Nephron progenitor cell (in vitro differentiated cells): Measurements from ENCODE around the gene CAPZB.

Source experiments
- DNase-seq: peaks from one replicate; pipeline ENCODE4 v3.0.0; 2021
- H3K27ac Mint-ChIP-seq: 2 replicates; pipeline ENCODE4 v1.8.0; 2021; ENCODE audit warnings: mild to moderate bottlenecking, moderate library complexity, mixed read lengths
- H3K27me3 Mint-ChIP-seq: 2 replicates; pipeline ENCODE4 v1.8.0; 2021; ENCODE audit warnings: mild to moderate bottlenecking, low read depth, mixed read lengths; ENCODE audit not compliant: poor library complexity
- H3K36me3 Mint-ChIP-seq: 2 replicates; pipeline ENCODE4 v1.8.0; 2021; ENCODE audit warnings: low read depth, mixed read lengths
- H3K4me1 Mint-ChIP-seq: 2 replicates; pipeline ENCODE4 v1.8.0; 2021; ENCODE audit warnings: mixed read lengths
- H3K4me3 Mint-ChIP-seq: 2 replicates; pipeline ENCODE4 v1.8.0; 2021; ENCODE audit warnings: mild to moderate bottlenecking, moderate library complexity, mixed read lengths
- H3K9me3 Mint-ChIP-seq: 2 replicates; pipeline ENCODE4 v1.8.0; 2021; ENCODE audit warnings: mild to moderate bottlenecking, moderate library complexity, mixed read lengths
- CTCF ChIP-seq: fragments of 200-600 bp; sonication (generic); IDR thresholded peaks from 2 replicates; pipeline ENCODE4 v1.5.0; 2021; ENCODE audit warnings: antibody characterized with exemption

The CAPZB gene

GRCh38 chr1:19363536-19364152 lies 121.7 kb downstream of the CAPZB start:
- no peak for DNase-seq
- H3K27me3 Mint-ChIP-seq, result no peaks in the 10 kb centered on the region
- peaks cover 5% of the 10 kb centered on the region for H3K36me3 Mint-ChIP-seq
- peak overlapping the region; percentile 85 for H3K27ac Mint-ChIP-seq
- no peak overlapping the region for H3K4me3 Mint-ChIP-seq
- peaks cover 37% of the 10 kb centered on the region for H3K4me1 Mint-ChIP-seq
- no peaks in the 10 kb centered on the region for H3K9me3 Mint-ChIP-seq
- TF ChIP-seq CTCF, result no peak

GRCh38 chr1:19361611-19362147 lies 123.7 kb downstream of the CAPZB start:
- Mint-ChIP-seq H3K27me3 (no peaks in the 10 kb centered on the region), H3K27ac (peak overlapping the region; percentile 70), H3K36me3 (peaks cover 14% of the 10 kb centered on the region), H3K4me1 (peaks cover 37% of the 10 kb centered on the region), H3K4me3 (no peak overlapping the region), H3K9me3 (no peaks in the 10 kb centered on the region)
- DNase-seq, result no peak
- TF ChIP-seq CTCF, result no peak

GRCh38 chr1:19360843-19361610 lies 124.3 kb downstream of the CAPZB start:
- peak overlapping the region; percentile 70 for H3K27ac Mint-ChIP-seq
- no peak for TF ChIP-seq CTCF
- no peak overlapping the region for H3K4me3 Mint-ChIP-seq
- no peak for DNase-seq
- peaks cover 37% of the 10 kb centered on the region for H3K4me1 Mint-ChIP-seq
- H3K36me3 Mint-ChIP-seq, result peaks cover 15% of the 10 kb centered on the region
- no peaks in the 10 kb centered on the region for H3K27me3 Mint-ChIP-seq
- H3K9me3 Mint-ChIP-seq, result no peaks in the 10 kb centered on the region

GRCh38 chr1:19360432-19360831 lies 124.9 kb downstream of the CAPZB start:
- Mint-ChIP-seq H3K4me1 (peaks cover 41% of the 10 kb centered on the region), H3K9me3 (no peaks in the 10 kb centered on the region), H3K36me3 (peaks cover 20% of the 10 kb centered on the region), H3K27me3 (no peaks in the 10 kb centered on the region), H3K4me3 (no peak overlapping the region), H3K27ac (no peak overlapping the region)
- no peak for DNase-seq
- no peak for TF ChIP-seq CTCF

GRCh38 chr1:19360016-19360415 lies 125.3 kb downstream of the CAPZB start:
- H3K27ac Mint-ChIP-seq, result peak overlapping the region; percentile 40
- H3K27me3 Mint-ChIP-seq, result no peaks in the 10 kb centered on the region
- peaks cover 42% of the 10 kb centered on the region for H3K4me1 Mint-ChIP-seq
- no peak for TF ChIP-seq CTCF
- H3K9me3 Mint-ChIP-seq, result no peaks in the 10 kb centered on the region
- peaks cover 19% of the 10 kb centered on the region for H3K36me3 Mint-ChIP-seq
- H3K4me3 Mint-ChIP-seq, result no peak overlapping the region
- no peak for DNase-seq
